SK-N-SH treated with all-trans-retinoic acid at 6 μM for 48 hours (cell line): Measurements from ENCODE around the gene RAB1A.

Experiments
- ATAC-seq: fragments of 200-7000 bp; cut with Tn5 transposase; 3 replicates; pipeline ENCODE4 v1.9.1; 2020; ENCODE audit warnings: mild to moderate bottlenecking, moderate library complexity
- ISL1 ChIP-seq: fragments of 250-450 bp; sonication (Bioruptor Pico); IDR thresholded peaks from 2 replicates; pipeline ENCODE4 v2.1.2; 2022; ENCODE audit warnings: mild to moderate bottlenecking, moderate library complexity
- PPARA ChIP-seq: fragments of 250-450 bp; sonication (Bioruptor Pico); IDR thresholded peaks from 2 replicates; pipeline ENCODE4 v1.5.0; 2020; ENCODE audit warnings: mild to moderate bottlenecking, borderline replicate concordance
- RARB ChIP-seq: fragments of 250-450 bp; sonication (Bioruptor Pico); IDR thresholded peaks from 2 replicates; pipeline ENCODE4 v1.8.0; 2021; ENCODE audit warnings: mild to moderate bottlenecking, moderate library complexity
- TOX ChIP-seq: fragments of 250-450 bp; sonication (Bioruptor Pico); IDR thresholded peaks from 2 replicates; pipeline ENCODE4 v1.8.0; 2021; ENCODE audit warnings: mild to moderate bottlenecking, moderate library complexity, borderline replicate concordance
- ZFP30 ChIP-seq: fragments of 450-650 bp; formaldehyde crosslinking; IDR thresholded peaks from 2 replicates; pipeline ENCODE4 v1.5.0; 2022; ENCODE audit warnings: mild to moderate bottlenecking, moderate library complexity
- TF ChIP-seq, protein P1 (sequence below): fragments of 250-450 bp; sonication (Bioruptor Pico); IDR thresholded peaks from 2 replicates; pipeline ENCODE4 v1.5.0; 2020; ENCODE audit warnings: mild to moderate bottlenecking, moderate library complexity
- TF ChIP-seq, protein P2 (sequence below): fragments of 250-450 bp; sonication (Bioruptor Pico); IDR thresholded peaks from 2 replicates; pipeline ENCODE4 v1.5.1; 2020; ENCODE audit warnings: low read depth, mild to moderate bottlenecking, moderate library complexity
- TF ChIP-seq, protein P3 (sequence below): fragments of 250-450 bp; sonication (Bioruptor Pico); IDR thresholded peaks from 2 replicates; pipeline ENCODE4 v1.8.0; 2021; ENCODE audit warnings: low read depth, mild to moderate bottlenecking, moderate library complexity, borderline replicate concordance
- TF ChIP-seq, protein P4 (sequence below): fragments of 250-450 bp; sonication (Bioruptor Pico); IDR thresholded peaks from 2 replicates; pipeline ENCODE4 v1.8.0; 2020; ENCODE audit warnings: mild to moderate bottlenecking, moderate library complexity, borderline replicate concordance

RAB1A gene

DNA sequence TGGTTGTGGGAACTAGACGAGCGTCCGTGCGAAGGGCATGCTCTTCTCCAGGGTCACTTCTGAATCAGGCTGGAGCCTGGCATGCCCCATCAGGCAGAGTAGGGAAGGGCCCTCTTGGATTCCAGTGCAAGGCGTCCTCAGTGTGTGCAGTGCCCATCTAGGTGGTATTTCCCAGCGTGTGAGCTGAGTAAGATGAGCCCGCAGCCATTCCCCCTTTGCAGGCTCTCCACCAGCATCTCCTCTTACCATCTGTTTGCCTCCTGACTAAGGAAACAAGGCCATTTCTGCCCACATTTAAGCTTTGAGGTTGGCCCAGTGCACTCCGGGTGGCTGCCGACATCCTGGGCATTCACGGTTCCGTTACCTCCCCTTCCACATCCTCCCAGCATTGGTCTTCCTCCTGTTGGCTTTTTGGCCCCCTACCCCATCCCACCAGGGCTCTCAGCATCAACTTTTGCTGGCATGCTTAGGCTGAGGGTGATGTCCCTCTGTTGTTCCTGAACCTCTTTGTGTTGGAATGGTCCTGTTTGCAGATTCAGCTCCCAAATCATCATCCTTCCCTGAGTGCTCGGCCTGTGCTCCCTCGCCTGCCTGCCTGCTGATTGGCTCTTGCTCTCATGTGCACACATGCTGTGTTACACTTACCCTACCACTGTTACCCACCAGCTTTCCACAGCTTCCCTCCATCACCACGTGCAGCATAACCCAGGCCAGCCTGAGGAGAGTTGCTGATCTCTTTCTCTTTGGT is 61.9 kb downstream of the RAB1A start:
- TF ChIP-seq, protein P1, sequence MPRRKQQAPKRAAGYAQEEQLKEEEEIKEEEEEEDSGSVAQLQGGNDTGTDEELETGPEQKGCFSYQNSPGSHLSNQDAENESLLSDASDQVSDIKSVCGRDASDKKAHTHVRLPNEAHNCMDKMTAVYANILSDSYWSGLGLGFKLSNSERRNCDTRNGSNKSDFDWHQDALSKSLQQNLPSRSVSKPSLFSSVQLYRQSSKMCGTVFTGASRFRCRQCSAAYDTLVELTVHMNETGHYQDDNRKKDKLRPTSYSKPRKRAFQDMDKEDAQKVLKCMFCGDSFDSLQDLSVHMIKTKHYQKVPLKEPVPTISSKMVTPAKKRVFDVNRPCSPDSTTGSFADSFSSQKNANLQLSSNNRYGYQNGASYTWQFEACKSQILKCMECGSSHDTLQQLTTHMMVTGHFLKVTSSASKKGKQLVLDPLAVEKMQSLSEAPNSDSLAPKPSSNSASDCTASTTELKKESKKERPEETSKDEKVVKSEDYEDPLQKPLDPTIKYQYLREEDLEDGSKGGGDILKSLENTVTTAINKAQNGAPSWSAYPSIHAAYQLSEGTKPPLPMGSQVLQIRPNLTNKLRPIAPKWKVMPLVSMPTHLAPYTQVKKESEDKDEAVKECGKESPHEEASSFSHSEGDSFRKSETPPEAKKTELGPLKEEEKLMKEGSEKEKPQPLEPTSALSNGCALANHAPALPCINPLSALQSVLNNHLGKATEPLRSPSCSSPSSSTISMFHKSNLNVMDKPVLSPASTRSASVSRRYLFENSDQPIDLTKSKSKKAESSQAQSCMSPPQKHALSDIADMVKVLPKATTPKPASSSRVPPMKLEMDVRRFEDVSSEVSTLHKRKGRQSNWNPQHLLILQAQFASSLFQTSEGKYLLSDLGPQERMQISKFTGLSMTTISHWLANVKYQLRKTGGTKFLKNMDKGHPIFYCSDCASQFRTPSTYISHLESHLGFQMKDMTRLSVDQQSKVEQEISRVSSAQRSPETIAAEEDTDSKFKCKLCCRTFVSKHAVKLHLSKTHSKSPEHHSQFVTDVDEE (CRISPR knock-in tag): no peak
- TF ChIP-seq, protein P2, sequence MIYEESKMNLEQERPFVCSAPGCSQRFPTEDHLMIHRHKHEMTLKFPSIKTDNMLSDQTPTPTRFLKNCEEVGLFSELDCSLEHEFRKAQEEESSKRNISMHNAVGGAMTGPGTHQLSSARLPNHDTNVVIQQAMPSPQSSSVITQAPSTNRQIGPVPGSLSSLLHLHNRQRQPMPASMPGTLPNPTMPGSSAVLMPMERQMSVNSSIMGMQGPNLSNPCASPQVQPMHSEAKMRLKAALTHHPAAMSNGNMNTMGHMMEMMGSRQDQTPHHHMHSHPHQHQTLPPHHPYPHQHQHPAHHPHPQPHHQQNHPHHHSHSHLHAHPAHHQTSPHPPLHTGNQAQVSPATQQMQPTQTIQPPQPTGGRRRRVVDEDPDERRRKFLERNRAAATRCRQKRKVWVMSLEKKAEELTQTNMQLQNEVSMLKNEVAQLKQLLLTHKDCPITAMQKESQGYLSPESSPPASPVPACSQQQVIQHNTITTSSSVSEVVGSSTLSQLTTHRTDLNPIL (CRISPR knock-in tag): no peak
- TF ChIP-seq, protein P3, sequence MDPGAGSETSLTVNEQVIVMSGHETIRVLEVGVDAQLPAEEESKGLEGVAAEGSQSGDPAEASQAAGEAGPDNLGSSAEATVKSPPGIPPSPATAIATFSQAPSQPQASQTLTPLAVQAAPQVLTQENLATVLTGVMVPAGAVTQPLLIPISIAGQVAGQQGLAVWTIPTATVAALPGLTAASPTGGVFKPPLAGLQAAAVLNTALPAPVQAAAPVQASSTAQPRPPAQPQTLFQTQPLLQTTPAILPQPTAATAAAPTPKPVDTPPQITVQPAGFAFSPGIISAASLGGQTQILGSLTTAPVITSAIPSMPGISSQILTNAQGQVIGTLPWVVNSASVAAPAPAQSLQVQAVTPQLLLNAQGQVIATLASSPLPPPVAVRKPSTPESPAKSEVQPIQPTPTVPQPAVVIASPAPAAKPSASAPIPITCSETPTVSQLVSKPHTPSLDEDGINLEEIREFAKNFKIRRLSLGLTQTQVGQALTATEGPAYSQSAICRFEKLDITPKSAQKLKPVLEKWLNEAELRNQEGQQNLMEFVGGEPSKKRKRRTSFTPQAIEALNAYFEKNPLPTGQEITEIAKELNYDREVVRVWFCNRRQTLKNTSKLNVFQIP (CRISPR knock-in tag): no peak
- no peak for ATAC-seq

DNA sequence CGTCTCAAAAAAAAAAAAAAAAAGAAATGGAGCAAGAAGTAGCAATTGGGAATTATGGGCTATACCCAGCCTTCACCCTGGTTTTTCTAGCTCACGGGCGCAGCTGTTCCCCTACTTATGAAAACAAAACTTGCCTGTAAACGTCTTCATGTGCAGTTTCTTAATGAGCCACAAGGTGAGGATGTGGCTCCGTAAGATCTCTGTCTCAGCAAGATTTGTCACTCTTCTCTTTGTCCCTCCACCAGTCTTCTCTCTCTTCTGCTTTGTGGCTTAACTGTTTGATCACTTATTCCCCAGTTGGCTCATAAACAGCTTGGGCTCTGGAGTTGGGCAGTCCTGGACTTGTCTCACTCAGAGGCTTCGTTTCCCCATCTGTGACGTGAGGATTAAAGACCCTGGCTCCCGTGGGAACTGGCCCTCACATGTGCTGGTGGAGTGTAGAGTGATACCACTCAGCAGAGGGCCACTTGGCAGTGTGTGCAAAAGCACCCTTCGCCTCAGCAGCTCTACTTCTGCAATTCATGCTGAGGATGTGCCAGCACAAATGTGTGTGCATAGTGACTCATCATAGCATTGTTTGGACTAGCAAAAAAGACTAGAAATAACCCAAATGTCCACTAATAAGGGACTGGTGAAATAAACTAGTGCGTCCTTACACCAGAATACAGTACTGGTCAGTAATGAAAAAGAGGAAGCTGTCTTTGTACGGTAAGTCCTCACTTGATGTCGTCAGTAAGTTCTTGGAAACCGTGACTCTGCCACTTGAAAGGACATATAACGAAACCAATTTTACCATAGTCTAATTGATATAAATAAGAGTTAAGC is 65.0 kb downstream of the RAB1A start:
- TF ChIP-seq, protein P4, sequence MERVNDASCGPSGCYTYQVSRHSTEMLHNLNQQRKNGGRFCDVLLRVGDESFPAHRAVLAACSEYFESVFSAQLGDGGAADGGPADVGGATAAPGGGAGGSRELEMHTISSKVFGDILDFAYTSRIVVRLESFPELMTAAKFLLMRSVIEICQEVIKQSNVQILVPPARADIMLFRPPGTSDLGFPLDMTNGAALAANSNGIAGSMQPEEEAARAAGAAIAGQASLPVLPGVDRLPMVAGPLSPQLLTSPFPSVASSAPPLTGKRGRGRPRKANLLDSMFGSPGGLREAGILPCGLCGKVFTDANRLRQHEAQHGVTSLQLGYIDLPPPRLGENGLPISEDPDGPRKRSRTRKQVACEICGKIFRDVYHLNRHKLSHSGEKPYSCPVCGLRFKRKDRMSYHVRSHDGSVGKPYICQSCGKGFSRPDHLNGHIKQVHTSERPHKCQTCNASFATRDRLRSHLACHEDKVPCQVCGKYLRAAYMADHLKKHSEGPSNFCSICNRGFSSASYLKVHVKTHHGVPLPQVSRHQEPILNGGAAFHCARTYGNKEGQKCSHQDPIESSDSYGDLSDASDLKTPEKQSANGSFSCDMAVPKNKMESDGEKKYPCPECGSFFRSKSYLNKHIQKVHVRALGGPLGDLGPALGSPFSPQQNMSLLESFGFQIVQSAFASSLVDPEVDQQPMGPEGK: no peak
- no peak for TF ChIP-seq ZFP30 (CRISPR knock-in tag)
- TF ChIP-seq, protein P1 (CRISPR knock-in tag): no peak
- no peak for TF ChIP-seq PPARA (CRISPR knock-in tag)
- TF ChIP-seq, protein P2 (CRISPR knock-in tag): no peak
- TF ChIP-seq ISL1 (CRISPR knock-in tag): no peak
- peak; percentile 79 for ATAC-seq

DNA sequence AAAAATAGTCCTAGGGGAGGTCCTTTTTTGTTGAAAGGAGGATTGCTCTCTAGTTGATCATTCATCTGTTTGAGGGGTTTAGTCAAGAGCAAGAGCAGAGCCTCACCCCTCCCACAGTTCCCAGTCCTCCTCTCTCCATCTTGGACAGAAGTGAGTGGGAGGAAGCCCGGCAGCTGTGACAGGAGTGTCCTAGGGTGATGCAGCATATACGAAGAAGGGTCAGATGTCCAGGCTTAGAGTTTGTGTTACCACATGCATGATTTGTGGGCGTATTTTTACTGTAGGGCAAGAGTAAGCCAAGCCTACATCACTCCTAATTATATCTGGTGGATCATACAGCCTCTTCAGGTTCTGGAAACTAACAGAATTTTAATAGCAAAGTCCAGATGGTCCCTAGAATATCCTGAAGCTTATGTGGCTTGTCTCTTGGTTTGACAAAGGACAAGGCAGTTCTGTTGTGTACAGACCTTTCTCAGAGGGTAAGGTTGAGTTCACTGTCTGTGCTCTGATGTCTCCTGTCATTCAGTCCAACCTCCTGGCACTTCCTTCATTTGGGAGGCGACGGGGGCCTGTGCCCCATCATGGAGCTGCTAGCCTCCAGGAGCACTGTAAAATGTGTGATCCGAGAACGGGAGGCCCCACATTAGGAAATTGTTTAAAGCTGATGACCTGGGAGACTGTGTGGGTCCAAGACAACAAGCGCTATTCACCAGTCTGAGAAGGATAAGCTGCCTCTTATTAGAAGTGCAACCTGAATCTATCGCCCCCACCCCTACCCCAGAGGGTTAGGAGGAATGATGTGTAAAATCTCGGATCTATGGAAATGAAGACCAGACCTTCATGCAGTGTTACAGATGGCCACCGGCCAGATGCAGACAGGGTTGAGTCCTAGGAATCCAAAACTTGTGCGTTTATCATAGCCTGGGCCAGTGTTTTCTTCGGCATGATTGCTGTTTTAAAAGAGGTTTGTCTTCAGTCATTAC is 66.8 kb downstream of the RAB1A start:
- peak; percentile 48 for ATAC-seq
- TF ChIP-seq, protein P2 (CRISPR knock-in tag): no peak
- TF ChIP-seq ZFP30 (CRISPR knock-in tag) (no peak), RARB (no peak), ISL1 (CRISPR knock-in tag) (no peak), TOX (CRISPR knock-in tag) (no peak)
